Ishikawa (cell line): Measurements from ENCODE around the gene SLC25A19.

Experiments used
- EGR1 ChIP-seq: IDR thresholded peaks from 2 replicates; pipeline ENCODE4 v1.6.1; 2012
- EP300 ChIP-seq: IDR thresholded peaks from 2 replicates; pipeline ENCODE4 v1.6.1; 2012; ENCODE audit warnings: borderline replicate concordance
- RAD21 ChIP-seq: IDR thresholded peaks from 2 replicates; pipeline ENCODE4 v1.6.1; 2012; ENCODE audit warnings: low read depth
- REST ChIP-seq: IDR thresholded peaks from 2 replicates; pipeline ENCODE4 v1.6.1; 2012; ENCODE audit warnings: low read depth, mild to moderate bottlenecking
- TAF1 ChIP-seq: IDR thresholded peaks from 2 replicates; pipeline ENCODE4 v1.6.1; 2012; ENCODE audit warnings: low read depth, mild to moderate bottlenecking
- TCF12 ChIP-seq: IDR thresholded peaks from 2 replicates; pipeline ENCODE4 v1.6.1; 2012; ENCODE audit warnings: low read depth
- YY1 ChIP-seq: IDR thresholded peaks from 2 replicates; pipeline ENCODE4 v1.6.1; 2012; ENCODE audit warnings: low read depth

GRCh38 chr17:75265614-75266315 is 23.5 kb downstream of the SLC25A19 start:
- no peak for TF ChIP-seq YY1
- TF ChIP-seq TCF12: no peak
- TF ChIP-seq EP300: no peak
- TF ChIP-seq TAF1: no peak
- TF ChIP-seq REST: no peak
- TF ChIP-seq RAD21: no peak
- TF ChIP-seq EGR1: no peak
